Dermis lymphatic vessel endothelial cell (primary cell): ENCODE measurements around the gene TCTN1. TPM values are rescaled to one million over a fixed set of nuclear protein-coding genes. Genes with fewer than 3 reads are reported as not detected.

Experiments used
- total RNA-seq: library from RNA; depleted of rRNA; stranded (reverse); fragments of >200 nt; gene quantifications from 2 replicates; pipeline ENCODE4 v1.2.1, GENCODE V29; 2014

Gene TCTN1
- 7.6 and 13.3 TPM in 2 replicates for total RNA-seq

GRCh38 chr12:110613771-110614684 lies at the start of gene TCTN1:
Gene TCTN1, plus strand, starts transcription at chr12:110614129. Its CDS starts 54 bp downstream, at chr12:110614183.

GRCh38 chr12:110583137-110584059 lies 30.5 kb upstream of the TCTN1 start, which contains the start of gene PPTC7:
Gene PPTC7, minus strand, starts transcription at chr12:110583318. Its CDS starts 287 bp downstream, at chr12:110583031.

DNA sequence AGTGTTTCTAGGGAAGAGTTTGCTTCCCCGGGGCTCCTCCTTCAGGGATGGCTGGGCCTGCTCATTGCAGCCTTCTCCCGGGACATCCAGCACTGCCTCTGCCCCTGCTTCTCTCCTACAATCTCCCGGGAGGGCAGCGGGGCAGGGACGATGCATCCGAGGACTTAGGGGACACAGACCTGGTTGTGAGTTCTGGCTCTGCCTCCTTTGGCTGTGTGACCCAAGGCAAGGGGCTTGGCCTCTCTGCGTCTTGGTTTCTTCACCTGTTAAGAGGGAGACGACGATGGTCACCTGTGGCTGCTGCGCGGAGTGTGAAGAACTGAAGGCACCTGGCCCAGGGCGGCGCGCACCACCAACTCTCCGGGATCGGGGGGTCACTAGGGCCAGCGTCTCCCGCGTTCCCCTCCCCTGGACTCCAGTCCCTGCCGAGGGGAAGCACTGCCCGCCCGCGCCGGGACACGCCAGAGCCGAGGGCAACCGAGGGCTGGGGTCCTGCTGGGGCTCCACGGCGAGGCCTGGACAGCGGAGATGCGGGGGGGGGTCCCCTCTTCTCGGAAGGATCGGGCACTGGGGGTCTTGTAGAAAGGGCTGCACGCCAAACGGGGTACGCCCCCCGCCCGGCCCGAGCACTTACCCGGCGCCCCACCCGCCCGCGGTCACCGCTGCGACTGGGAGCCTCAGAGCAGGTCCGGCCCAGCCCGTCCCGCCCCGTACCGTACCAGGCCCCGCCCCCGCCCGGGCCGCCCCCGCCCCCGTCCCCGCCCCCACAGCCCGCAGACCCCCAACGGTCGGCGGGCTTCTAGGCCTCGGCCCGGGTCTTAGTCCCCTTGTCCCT lies 74.7 kb downstream of the TCTN1 start, which contains the start of gene HVCN1:
Gene HVCN1, minus strand, starts transcription at position 670 of the 835 bp plus-strand sequence. CDS start 5,870 bp downstream, outside the sequence.

Other genes starting within 250 kb of the TCTN1 start
- 27.5 and 38.0 TPM in 2 replicates for gene ANAPC7, start 210.4 kb upstream of the TCTN1 start, total RNA-seq
- gene ARPC3, start 163.8 kb upstream of the TCTN1 start, total RNA-seq: 215 and 240 TPM in 2 replicates
- gene GPN3, start 145.9 kb upstream of the TCTN1 start, total RNA-seq: 13.8 and 14.0 TPM in 2 replicates
- 5.6 and 9.3 TPM in 2 replicates for gene FAM216A, start 145.3 kb upstream of the TCTN1 start, total RNA-seq
- gene VPS29, start 112.0 kb upstream of the TCTN1 start, total RNA-seq: 66.3 and 71.3 TPM in 2 replicates
- gene RAD9B, start 111.8 kb upstream of the TCTN1 start, total RNA-seq: 0.11 and 0.43 TPM in 2 replicates
- 7.7 and 8.6 TPM in 2 replicates for gene PPTC7, start 30.8 kb upstream of the TCTN1 start, total RNA-seq
- 4.9 and 5.6 TPM in 2 replicates for gene HVCN1, start 75.0 kb downstream of the TCTN1 start, total RNA-seq
- gene PPP1CC, start 128.8 kb downstream of the TCTN1 start, total RNA-seq: 85.6 and 113 TPM in 2 replicates
- gene CCDC63, start 232.9 kb downstream of the TCTN1 start, total RNA-seq: not detected in 2 replicates